NCI-H2227 treated with DMSO at 0.1 percent for 48 hours (cell line): Measurements from ENCODE around the gene PKD1L1.
"Not testable (repeated sequence)": the region's sequence is repeated elsewhere in the genome, so short reads cannot be mapped to it uniquely, and the experiment has no call there.

Source experiments
- DNase-seq: peaks from one replicate; lab custom pipeline; 2025; lab: John Stamatoyannopoulos, UW

PKD1L1 gene, protein sequence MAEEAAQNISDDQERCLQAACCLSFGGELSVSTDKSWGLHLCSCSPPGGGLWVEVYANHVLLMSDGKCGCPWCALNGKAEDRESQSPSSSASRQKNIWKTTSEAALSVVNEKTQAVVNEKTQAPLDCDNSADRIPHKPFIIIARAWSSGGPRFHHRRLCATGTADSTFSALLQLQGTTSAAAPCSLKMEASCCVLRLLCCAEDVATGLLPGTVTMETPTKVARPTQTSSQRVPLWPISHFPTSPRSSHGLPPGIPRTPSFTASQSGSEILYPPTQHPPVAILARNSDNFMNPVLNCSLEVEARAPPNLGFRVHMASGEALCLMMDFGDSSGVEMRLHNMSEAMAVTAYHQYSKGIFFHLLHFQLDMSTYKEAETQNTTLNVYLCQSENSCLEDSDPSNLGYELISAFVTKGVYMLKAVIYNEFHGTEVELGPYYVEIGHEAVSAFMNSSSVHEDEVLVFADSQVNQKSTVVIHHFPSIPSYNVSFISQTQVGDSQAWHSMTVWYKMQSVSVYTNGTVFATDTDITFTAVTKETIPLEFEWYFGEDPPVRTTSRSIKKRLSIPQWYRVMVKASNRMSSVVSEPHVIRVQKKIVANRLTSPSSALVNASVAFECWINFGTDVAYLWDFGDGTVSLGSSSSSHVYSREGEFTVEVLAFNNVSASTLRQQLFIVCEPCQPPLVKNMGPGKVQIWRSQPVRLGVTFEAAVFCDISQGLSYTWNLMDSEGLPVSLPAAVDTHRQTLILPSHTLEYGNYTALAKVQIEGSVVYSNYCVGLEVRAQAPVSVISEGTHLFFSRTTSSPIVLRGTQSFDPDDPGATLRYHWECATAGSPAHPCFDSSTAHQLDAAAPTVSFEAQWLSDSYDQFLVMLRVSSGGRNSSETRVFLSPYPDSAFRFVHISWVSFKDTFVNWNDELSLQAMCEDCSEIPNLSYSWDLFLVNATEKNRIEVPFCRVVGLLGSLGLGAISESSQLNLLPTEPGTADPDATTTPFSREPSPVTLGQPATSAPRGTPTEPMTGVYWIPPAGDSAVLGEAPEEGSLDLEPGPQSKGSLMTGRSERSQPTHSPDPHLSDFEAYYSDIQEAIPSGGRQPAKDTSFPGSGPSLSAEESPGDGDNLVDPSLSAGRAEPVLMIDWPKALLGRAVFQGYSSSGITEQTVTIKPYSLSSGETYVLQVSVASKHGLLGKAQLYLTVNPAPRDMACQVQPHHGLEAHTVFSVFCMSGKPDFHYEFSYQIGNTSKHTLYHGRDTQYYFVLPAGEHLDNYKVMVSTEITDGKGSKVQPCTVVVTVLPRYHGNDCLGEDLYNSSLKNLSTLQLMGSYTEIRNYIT (N-terminal part only)

DNA sequence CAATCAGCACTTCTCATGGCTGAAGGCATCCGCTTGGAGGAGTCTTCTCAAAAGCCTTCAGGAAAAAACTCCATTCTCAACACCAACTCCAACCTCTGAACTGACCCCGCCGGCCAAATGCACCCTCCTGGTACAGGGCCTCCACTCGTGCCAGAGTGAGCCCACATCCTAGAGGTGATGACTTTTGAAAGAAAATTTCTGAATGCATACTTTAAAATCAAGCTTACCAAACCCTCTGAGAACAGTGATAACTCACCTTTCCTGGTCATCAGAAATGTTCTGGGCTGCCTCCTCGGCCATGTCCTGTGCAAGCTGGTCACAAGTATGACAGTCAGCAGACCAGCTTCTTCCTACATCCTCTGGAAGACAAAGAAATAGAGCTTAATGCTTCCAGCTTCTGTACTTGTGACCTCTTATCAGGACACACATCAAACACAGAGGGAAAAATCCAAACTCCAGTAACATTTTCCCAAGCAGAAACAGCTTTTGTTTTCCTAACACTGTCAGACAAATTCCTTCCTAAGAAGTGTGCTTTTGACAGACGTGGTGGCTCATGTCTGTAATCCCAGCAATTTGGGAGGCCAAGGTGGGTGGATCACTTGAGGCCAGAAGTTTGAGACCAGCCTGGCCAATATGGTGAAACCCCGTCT is at the start of gene PKD1L1:
Gene PKD1L1 (minus strand): TSS at position 326 of the 650 bp plus-strand sequence. CDS start 26 bp downstream, at position 300.
- no peak for DNase-seq

DNA sequence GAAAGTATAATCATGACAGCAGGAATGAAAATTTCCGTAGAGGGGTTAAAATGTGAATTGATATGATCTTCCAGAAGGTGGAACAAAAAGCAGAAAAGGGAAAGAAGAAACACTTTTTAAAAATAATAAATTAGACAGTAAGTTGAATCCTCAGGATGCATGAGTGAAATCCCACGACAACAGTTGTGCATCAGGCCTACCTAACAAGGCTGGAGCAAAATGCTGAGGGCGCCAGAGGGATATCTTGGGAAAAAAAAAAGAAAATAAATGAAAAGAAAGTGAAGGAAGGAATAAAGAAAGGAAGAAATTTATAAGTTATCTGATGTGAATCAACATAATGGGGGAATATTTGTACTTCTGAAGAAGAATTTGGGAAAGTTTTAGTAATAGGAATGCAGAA is 44.2 kb upstream of the PKD1L1 start:
- no peak for DNase-seq

GRCh38 chr7:47991741-47992311 is 43.6 kb upstream of the PKD1L1 start:
- DNase-seq, result peak; percentile 83

DNA sequence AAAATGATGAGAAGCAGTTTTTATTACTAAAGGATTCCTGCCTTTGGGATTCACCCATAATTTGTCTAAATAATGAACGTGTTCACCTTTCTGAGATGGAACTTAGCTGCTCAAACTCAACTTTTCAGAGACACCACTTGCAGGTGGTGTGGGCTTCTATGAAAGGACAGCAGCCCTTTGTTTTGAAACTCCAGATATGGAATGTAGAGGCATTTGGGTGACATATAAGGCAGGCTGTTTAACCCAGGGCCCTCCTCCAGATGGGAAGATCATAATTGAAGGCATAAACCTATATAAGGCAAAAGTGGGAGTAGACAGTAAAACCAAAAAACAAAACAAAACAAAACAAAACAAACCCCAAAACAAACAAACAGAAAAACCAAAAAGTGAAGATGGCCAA is 43.0 kb upstream of the PKD1L1 start:
- no peak for DNase-seq

DNA sequence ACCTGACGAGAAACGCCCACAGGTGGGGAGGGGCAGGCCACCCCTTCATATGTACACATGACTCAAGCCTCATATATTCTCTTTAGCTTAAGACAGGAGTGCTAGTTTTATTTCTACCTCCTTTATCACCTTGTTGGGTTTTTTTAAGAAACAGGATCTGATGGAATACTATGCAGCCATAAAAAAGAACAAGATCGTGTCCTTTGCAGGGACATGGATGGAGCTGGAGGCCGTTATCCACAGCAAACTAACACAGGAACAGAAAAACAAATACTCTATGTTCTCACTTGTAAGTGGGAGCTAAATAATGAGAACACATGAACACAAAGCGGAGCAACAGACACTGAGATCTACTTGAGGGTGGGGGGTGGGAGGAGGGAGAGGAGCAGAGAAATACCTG is 42.3 kb upstream of the PKD1L1 start:
- no peak for DNase-seq

- not testable (repeated sequence) for DNase-seq
Observed at GRCh38 chr7:47989607-47990400, 41.5 kb upstream of the PKD1L1 start.

- no peak for DNase-seq
Observed at GRCh38 chr7:47988496-47989386, 40.5 kb upstream of the PKD1L1 start.

DNA sequence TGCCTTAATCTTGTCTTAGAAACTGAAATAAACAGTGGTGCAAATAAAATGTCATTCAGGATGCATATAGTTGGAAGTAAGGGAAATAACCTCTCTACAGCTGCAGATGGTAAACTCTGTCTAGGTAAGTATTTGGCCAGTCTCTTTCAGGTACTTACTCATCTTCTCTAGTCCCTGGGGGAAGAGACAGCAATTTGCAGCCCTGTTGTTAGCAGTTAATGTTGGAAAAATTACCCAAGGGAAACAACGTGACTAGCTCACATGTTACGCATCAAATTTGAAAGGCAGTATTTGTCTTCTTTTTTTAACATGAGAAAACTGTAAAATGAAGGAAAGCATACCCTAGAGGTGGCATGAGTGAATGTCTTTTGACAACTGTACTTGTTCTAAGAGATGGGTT is 34.3 kb upstream of the PKD1L1 start:
- no peak for DNase-seq

- not testable (repeated sequence) for DNase-seq
Observed at GRCh38 chr7:47980648-47981047, 32.4 kb upstream of the PKD1L1 start.

GRCh38 chr7:47979832-47980181 is 31.5 kb upstream of the PKD1L1 start:
- DNase-seq, result no peak

DNA sequence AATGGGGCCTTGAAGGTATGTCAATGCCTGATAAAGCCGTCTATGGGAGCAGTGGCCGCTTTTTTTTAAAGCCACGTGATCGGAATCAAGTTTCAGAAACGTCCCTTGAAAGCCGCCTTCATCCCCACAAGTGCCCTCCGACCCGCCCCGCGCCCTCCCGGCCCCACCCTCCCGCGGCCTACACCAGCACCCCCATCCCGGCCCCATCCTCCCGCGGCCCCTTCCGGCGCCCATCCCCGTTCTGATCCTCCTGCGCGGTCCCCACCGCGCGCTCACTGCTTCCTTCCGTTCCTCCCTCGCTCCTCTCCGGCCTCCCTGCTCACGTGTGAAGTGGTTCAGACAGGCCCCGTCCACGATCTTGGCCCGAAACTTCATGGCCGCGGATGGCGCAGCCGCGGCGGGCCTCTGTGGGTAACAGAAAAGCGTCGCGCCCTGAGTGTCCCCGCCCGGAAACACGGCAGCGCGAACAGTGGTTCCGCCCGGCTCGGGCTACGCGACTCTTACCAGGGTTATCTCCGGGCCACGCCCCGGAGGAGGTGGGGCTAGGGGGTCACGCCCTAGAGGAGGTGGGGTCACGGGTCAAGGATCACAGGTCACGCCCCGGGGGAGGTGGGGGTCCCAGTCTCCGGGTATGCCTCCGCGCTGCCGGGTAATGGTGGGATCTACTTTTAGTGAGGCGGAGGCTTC is 31.0 kb upstream of the PKD1L1 start, which contains the start of gene HUS1:
Gene HUS1 (minus strand): TSS at position 471 of the 687 bp plus-strand sequence. CDS start 96 bp downstream, at position 375.
- DNase-seq, result peak; percentile 86

DNA sequence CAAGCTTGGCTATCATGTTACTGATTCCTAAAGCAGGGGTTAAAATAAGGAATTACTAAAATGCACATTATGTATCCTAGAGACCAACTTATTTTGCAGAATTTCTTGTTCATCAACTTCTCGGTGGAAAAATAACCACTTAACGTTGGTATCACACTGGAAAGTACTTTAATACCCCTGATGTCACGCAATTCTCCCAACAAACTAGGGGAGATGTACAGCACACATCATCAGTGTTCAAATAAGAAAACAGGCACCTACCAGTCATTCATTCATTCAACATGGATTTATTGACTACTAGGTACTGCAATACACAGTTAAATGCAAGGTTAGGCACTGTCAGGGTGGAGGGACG is 30.5 kb upstream of the PKD1L1 start:
- no peak for DNase-seq

GRCh38 chr7:47973739-47974138 is 25.5 kb upstream of the PKD1L1 start:
- no peak for DNase-seq

DNA sequence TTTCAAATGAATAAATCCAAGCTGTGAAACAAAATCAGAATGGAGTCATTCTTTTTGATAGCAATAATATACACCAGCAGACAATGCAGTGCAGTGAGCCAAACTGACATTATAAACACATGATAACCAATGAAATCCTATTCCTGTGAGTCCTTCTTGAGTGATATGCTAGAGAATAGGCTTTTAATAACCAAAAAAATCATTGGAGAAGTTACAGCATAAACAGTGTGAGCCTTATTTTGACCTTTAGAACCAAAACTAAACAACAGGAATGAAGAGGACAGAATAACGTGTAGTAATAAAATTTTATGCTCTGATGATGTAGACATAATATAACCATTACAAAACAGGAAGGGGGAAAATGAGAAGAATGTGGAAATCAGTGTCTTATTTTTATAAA is 22.5 kb upstream of the PKD1L1 start:
- DNase-seq, result no peak

DNA sequence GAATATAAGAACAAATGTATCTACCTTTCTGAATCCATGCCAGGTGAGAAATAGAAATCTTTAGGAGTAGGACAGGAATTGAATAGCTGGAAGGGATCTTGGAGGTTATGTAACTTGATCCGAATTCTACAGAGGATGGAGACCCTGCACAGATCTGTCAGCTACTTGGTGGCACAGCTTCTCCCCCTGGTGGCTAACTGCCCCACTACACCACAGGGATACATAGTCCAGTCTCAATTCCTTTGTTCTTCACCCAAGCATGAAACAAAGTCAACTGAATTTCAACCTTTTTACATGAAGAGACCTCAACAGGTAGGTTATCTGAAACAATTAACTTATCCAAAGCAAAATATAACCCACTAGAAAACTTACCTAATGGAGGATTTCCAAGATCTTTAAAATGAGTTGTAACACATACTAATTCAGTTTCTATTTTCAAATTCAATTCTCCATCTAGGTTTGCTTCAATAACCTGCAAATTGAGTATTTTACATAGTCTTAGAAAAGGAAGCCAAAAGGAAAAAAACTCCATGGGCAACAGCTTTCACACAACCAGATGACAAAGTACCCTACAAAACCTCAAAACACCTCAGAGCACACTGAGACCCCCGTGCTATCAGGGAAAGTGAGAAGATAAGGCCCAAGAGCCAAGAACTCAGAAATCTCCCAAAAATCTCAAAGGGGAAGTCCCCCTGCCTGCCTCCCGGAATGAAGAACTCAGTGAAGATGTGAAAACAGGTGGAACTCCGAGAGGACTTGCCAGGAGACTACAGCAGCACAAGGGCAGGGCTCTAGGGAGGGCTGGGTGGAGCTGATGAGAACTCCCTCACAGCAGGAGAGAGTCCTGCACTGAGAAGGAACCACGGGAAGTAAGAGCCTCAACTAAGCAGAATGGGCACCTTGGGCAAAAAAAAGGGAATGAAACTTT is 20.8 kb upstream of the PKD1L1 start:
- peak; percentile 3 for DNase-seq

DNA sequence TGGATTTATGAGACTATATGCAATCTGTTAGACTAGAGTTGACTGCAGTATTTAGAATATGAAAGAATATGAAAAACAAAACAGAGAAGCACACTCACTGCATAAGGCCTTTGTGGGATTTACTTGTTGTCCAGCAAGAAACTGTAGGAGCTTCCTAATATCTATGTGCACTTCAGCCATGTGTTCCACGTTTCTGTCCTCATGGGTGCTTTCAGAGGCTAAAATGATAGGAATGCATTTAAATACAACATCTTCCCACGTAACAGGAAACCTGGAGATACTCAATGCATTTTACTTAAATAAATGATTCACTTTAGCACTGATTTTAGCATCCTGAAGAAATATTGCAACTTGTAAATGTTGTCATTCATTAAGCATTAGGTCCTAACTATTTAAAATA is 19.4 kb upstream of the PKD1L1 start:
- no peak for DNase-seq

DNA sequence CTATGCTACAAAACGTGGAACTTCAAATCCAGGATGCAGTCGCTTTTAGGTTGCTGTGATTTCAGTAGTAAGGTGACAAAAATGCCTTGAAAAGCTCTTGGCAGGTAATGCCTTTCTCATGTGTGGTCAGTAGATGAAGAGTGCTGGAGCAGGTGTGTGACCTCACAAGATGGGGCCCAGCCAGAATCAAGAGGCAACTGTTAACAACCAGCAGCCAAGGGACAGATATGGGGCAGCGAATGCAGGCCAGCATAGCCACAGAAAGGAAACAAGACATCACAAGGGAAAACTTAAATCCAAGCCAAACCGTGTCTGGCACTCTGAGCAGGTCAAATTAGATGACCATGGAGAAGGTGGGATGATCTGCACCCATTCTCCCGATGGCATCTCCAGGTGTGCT is 18.9 kb upstream of the PKD1L1 start:
- DNase-seq, result no peak

- DNase-seq, result no peak
Observed at GRCh38 chr7:47965456-47965855, 17.2 kb upstream of the PKD1L1 start.
